ENCODE data around the gene FMNL3.

The FMNL3 gene

DNA sequence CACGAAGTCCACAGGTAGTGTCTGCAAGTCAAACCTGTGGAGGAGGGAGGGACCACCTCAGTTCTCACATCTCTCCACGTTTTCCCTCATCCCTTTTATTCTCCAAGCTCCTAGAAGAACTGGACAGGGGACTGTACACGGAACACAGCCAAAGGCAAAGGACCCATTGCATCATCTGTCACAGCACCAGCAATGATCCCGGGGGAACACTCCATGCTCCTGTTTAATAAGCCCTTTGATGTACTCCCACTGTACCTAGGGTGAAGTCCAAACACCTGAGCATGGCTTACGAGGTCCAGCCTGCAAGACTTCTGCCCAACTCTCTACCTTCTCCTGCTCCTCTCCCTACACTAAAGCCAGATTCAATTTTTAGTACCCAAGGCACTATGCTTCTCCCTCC, 57.3 kb downstream of the FMNL3 start:
- H3K23ac ChIP-seq (ENCODE audit: low read length) = no peak overlapping the region
- no peak overlapping the region for H4K8ac ChIP-seq (ENCODE audit: low read depth, low read length)
- no peak overlapping the region for H3K27ac ChIP-seq (ENCODE audit: low read depth, low read length)
- peaks cover 0 to 2% of the 10 kb centered on the region in 2 experiments for H3K4me1 ChIP-seq (ENCODE audit: control insufficient read depth in 1 of 2, insufficient read depth in 2 of 2, low read length in 2 of 2)
- no peak overlapping the region for H2BK5ac ChIP-seq (ENCODE audit: low read depth, low read length, poor library complexity)
- H3K79me1 ChIP-seq (ENCODE audit: low read length) = no peaks in the 10 kb centered on the region
- no peaks in the 10 kb centered on the region for H3K27me3 ChIP-seq (ENCODE audit: insufficient read depth, low read length)
- H3K4me3 ChIP-seq (ENCODE audit: low read depth, low read length) = no peak overlapping the region
- no peak overlapping the region for H2BK12ac ChIP-seq (ENCODE audit: low read length)
- peaks cover 23 to 51% of the 10 kb centered on the region in 2 experiments for H3K36me3 ChIP-seq (ENCODE audit: control insufficient read depth in 1 of 2, insufficient read depth in 2 of 2, low read length in 2 of 2)
- H4K12ac ChIP-seq (ENCODE audit: low read depth, low read length) = no peak overlapping the region
- H2AK5ac ChIP-seq (ENCODE audit: low read length) = no peak overlapping the region
- H3K18ac ChIP-seq (ENCODE audit: low read length) = no peak overlapping the region
- WGBS (ENCODE audit: extremely low coverage, insufficient coverage, insufficient read length) = no CpG with 5 or more reads among the region's 5 CpGs
- H3K9ac ChIP-seq (ENCODE audit: low read length) = no peak overlapping the region
- no peak overlapping the region for H2BK120ac ChIP-seq (ENCODE audit: insufficient read depth, low read length, poor library complexity)
- H2AFZ ChIP-seq (ENCODE audit: insufficient read depth, low read length, poor library complexity) = no peak overlapping the region
- no peak overlapping the region for H4K91ac ChIP-seq (ENCODE audit: low read depth, low read length)
- H3K4me2 ChIP-seq (ENCODE audit: low read length) = no peak overlapping the region
- H3K4ac ChIP-seq (ENCODE audit: low read depth, low read length) = no peak overlapping the region
- H3K79me2 ChIP-seq (ENCODE audit: control insufficient read depth, insufficient read depth, low read length, poor library complexity) = no peaks in the 10 kb centered on the region
- no peaks in the 10 kb centered on the region for H3K9me3 ChIP-seq (ENCODE audit: insufficient read depth, low read depth, low read length)
- no peak overlapping the region for H3K14ac ChIP-seq (ENCODE audit: low read length)
- DNase-seq = peak in 1 of 2 donors; percentile 43

DNA sequence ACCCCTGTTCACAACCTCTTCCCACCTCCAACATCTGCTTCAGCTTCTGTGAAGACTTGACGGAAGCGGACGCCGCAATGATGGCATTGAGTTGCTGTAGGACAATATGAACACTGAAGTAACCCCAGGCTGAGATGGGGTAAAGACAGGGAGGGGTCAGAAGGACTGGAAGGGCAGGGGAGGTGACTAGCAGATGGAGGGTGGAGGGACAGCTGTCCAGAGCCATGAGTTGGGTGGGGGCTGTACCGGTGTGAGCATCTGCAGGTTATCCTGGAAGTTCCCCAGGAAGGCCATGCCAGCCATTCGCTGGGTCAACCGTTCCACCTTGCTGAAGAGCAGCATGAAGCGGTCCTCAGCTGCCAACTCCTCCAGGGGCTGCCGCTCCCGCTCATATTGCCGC, 57.8 kb downstream of the FMNL3 start:
- Histone ChIP-seq H3K23ac (ENCODE audit: low read length) (no peak overlapping the region), H2BK120ac (ENCODE audit: insufficient read depth, low read length, poor library complexity) (no peak overlapping the region), H3K9ac (ENCODE audit: low read length) (no peak overlapping the region), H2BK12ac (ENCODE audit: low read length) (no peak overlapping the region), H3K36me3 (ENCODE audit: control insufficient read depth in 1 of 2, insufficient read depth in 2 of 2, low read length in 2 of 2) (peaks cover 23 to 51% of the 10 kb centered on the region in 2 experiments), H2BK5ac (ENCODE audit: low read depth, low read length, poor library complexity) (no peak overlapping the region), H3K4me2 (ENCODE audit: low read length) (no peak overlapping the region), H4K8ac (ENCODE audit: low read depth, low read length) (no peak overlapping the region), H3K79me1 (ENCODE audit: low read length) (no peaks in the 10 kb centered on the region), H3K4ac (ENCODE audit: low read depth, low read length) (no peak overlapping the region), H3K79me2 (ENCODE audit: control insufficient read depth, insufficient read depth, low read length, poor library complexity) (no peaks in the 10 kb centered on the region), H3K4me3 (ENCODE audit: low read depth, low read length) (no peak overlapping the region), H3K14ac (ENCODE audit: low read length) (no peak overlapping the region), H3K18ac (ENCODE audit: low read length) (no peak overlapping the region), H4K12ac (ENCODE audit: low read depth, low read length) (no peak overlapping the region), H2AFZ (ENCODE audit: insufficient read depth, low read length, poor library complexity) (no peak overlapping the region), H3K9me3 (ENCODE audit: insufficient read depth, low read depth, low read length) (no peaks in the 10 kb centered on the region), H3K4me1 (ENCODE audit: control insufficient read depth in 1 of 2, insufficient read depth in 2 of 2, low read length in 2 of 2) (peaks cover 0 to 4% of the 10 kb centered on the region in 2 experiments), H3K27me3 (ENCODE audit: insufficient read depth, low read length) (no peaks in the 10 kb centered on the region), H2AK5ac (ENCODE audit: low read length) (no peak overlapping the region), H3K27ac (ENCODE audit: low read depth, low read length) (no peak overlapping the region), H4K91ac (ENCODE audit: low read depth, low read length) (no peak overlapping the region)
- no peak for DNase-seq
- WGBS (ENCODE audit: extremely low coverage, insufficient coverage, insufficient read length) = no CpG with 5 or more reads among the region's 11 CpGs

DNA sequence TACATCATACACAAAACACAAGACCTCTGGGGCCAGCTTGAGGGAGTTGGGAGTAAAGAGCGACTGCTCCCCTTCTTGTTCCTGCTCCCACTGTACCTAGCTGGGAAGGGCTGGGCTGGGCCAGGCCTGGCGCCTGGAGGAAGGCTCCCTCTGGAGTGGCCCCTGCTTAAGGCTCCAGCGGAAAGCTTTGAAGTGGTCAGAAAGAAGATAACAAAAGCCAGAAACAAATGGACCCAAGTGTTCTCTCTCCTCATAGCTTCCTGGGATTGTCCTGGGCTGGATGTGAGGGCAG, 58.5 kb downstream of the FMNL3 start:
- WGBS (ENCODE audit: extremely low coverage, insufficient coverage, insufficient read length) = no CpG with 5 or more reads among the region's 3 CpGs
- no peaks in the 10 kb centered on the region for H3K79me1 ChIP-seq (ENCODE audit: low read length)
- H3K27me3 ChIP-seq (ENCODE audit: insufficient read depth, low read length) = no peaks in the 10 kb centered on the region

DNA sequence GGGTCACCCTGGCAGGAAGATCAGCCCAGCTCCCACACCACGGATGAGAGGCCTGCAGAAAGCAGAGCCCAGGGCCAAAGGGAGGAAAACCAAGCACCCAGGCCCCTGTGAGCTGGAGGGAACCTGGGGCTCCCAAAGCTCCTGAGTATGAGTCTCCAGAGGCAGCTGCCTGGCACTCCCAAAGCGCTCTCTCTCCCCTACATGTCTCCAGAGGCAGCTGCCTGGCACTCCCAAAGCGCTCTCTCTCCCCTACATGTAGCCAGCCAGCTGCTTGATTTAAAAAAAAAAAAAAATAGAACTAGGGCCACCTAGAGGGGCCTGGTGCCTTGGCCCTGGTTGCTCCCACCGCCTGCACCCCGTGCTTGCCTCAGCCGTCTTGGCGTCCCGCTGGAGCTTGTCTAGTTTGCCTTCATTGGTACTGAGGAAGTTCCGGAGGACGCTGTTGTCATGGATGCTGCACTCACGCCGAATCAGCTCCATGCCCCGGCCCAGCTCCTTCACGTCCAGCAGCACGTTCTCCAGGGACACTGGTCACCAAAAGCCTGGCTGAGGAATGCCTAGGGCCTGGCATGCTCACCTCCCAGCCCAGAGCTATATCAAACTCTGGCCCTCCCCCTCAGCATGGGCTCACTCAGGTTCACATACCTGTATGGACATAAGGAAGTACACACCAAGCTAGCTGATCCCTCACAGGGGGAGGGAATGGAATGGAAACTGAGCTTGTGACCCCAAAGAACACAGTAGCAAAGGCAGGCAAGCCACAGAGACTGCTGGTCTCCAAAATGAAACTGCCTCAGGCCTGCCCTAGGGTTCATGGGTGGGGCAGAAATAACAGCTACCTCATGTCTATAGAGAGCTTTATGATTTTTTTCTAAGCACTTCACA, 59.1 kb downstream of the FMNL3 start:
- Histone ChIP-seq H4K12ac (ENCODE audit: low read depth, low read length) (no peak overlapping the region), H3K79me2 (ENCODE audit: control insufficient read depth, insufficient read depth, low read length, poor library complexity) (no peaks in the 10 kb centered on the region), H3K9me3 (ENCODE audit: insufficient read depth, low read depth, low read length) (no peaks in the 10 kb centered on the region), H3K4me2 (ENCODE audit: low read length) (no peak overlapping the region), H2AFZ (ENCODE audit: insufficient read depth, low read length, poor library complexity) (no peak overlapping the region), H3K27me3 (ENCODE audit: insufficient read depth, low read length) (no peaks in the 10 kb centered on the region), H3K27ac (ENCODE audit: low read depth, low read length) (no peak overlapping the region), H3K79me1 (ENCODE audit: low read length) (peaks cover 1% of the 10 kb centered on the region), H3K4me3 (ENCODE audit: low read depth, low read length) (no peak overlapping the region), H2BK5ac (ENCODE audit: low read depth, low read length, poor library complexity) (no peak overlapping the region), H3K4ac (ENCODE audit: low read depth, low read length) (no peak overlapping the region), H2AK5ac (ENCODE audit: low read length) (no peak overlapping the region), H3K23ac (ENCODE audit: low read length) (no peak overlapping the region), H2BK120ac (ENCODE audit: insufficient read depth, low read length, poor library complexity) (no peak overlapping the region), H3K36me3 (ENCODE audit: control insufficient read depth in 1 of 2, insufficient read depth in 2 of 2, low read length in 2 of 2) (peaks cover 23 to 52% of the 10 kb centered on the region in 2 experiments), H4K8ac (ENCODE audit: low read depth, low read length) (no peak overlapping the region), H3K9ac (ENCODE audit: low read length) (no peak overlapping the region), H3K14ac (ENCODE audit: low read length) (no peak overlapping the region), H2BK12ac (ENCODE audit: low read length) (no peak overlapping the region), H4K91ac (ENCODE audit: low read depth, low read length) (no peak overlapping the region), H3K18ac (ENCODE audit: low read length) (no peak overlapping the region), H3K4me1 (ENCODE audit: control insufficient read depth in 1 of 2, insufficient read depth in 2 of 2, low read length in 2 of 2) (peaks cover 10 to 15% of the 10 kb centered on the region in 2 experiments)
- DNase-seq = peak in 1 of 2 donors; percentile 51
- no CpG with 5 or more reads among the region's 15 CpGs for WGBS (ENCODE audit: extremely low coverage, insufficient coverage, insufficient read length)

More for the DNA sequence above, 58.5 kb downstream of the FMNL3 start:
- H3K79me2 ChIP-seq (ENCODE audit: control insufficient read depth, insufficient read depth, low read length, poor library complexity) = no peaks in the 10 kb centered on the region
- no peak overlapping the region for H2BK120ac ChIP-seq (ENCODE audit: insufficient read depth, low read length, poor library complexity)
- no peak overlapping the region for H3K4ac ChIP-seq (ENCODE audit: low read depth, low read length)
- H3K23ac ChIP-seq (ENCODE audit: low read length) = no peak overlapping the region
- no peak overlapping the region for H4K12ac ChIP-seq (ENCODE audit: low read depth, low read length)
- no peak overlapping the region for H2AK5ac ChIP-seq (ENCODE audit: low read length)
- peaks cover 25 to 56% of the 10 kb centered on the region in 2 experiments for H3K36me3 ChIP-seq (ENCODE audit: control insufficient read depth in 1 of 2, insufficient read depth in 2 of 2, low read length in 2 of 2)
- peaks cover 6 to 11% of the 10 kb centered on the region in 2 experiments for H3K4me1 ChIP-seq (ENCODE audit: control insufficient read depth in 1 of 2, insufficient read depth in 2 of 2, low read length in 2 of 2)
- no peak overlapping the region for H3K4me2 ChIP-seq (ENCODE audit: low read length)
- H2BK5ac ChIP-seq (ENCODE audit: low read depth, low read length, poor library complexity) = no peak overlapping the region
- no peak overlapping the region for H2BK12ac ChIP-seq (ENCODE audit: low read length)
- no peak overlapping the region for H3K14ac ChIP-seq (ENCODE audit: low read length)
- H3K9me3 ChIP-seq (ENCODE audit: insufficient read depth, low read depth, low read length) = no peaks in the 10 kb centered on the region
- no peak overlapping the region for H3K18ac ChIP-seq (ENCODE audit: low read length)
- no peak overlapping the region for H3K4me3 ChIP-seq (ENCODE audit: low read depth, low read length)
- no peak overlapping the region for H3K27ac ChIP-seq (ENCODE audit: low read depth, low read length)
- H4K8ac ChIP-seq (ENCODE audit: low read depth, low read length) = no peak overlapping the region
- H3K9ac ChIP-seq (ENCODE audit: low read length) = no peak overlapping the region
- no peak for DNase-seq
- no peak overlapping the region for H2AFZ ChIP-seq (ENCODE audit: insufficient read depth, low read length, poor library complexity)
- H4K91ac ChIP-seq (ENCODE audit: low read depth, low read length) = no peak overlapping the region
